HG03571 (cell line): Measurements from ENCODE around the gene RYR2.
"Not testable (repeated sequence)": the region's sequence is repeated elsewhere in the genome, so short reads cannot be mapped to it uniquely, and the experiment has no call there.

ENCODE experiments used
- ATAC-seq: cut with Tn5 transposase; IDR thresholded peaks from one replicate; pipeline ENCODE4 v1.9.1; 2021; ENCODE audit not compliant: unreplicated experiment

The RYR2 gene

DNA sequence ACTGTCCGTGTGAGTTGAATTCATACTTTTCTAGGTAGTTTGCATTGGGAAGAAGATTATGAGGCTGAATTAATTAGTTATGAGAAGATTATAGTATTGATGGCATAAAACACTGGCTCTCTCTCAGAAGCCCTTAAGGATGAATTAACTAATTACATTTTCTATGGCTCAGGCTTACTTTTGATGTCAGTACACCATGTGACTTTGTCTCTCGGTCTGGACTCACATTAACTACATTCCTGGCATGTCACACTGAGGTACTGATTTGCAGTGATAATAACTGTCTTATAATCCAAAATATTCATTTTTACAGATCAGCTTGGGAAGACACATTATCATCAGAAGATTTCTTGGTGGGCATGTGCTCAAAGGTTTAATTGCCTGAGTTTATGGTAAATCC, 486.6 kb downstream of the RYR2 start:
- no peak for ATAC-seq

DNA sequence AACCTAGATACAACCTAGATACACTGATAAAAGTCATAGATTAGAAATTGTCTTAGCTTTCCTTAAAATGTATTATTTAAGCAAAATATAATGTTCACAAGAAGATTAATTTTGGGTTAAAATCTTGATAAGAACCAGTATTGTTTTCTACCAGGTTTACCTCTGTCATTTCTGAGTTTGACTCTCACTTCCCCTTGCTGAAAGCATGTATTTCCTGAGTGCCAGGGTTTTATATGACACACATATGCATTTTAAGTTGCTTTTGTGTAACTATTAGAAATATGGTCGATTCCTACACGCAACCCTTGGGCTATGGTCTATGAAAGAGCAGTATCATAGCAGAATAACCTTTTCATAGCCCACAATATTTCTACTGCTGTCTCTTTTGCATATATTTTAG, 497.1 kb downstream of the RYR2 start:
- ATAC-seq: no peak

- no peak for ATAC-seq
These were observed 500.8 kb downstream of the RYR2 start for GRCh38 chr1:237542525-237543418.

- no peak for ATAC-seq
These were observed 511.1 kb downstream of the RYR2 start for GRCh38 chr1:237553078-237553477.

- ATAC-seq: no peak
These were observed 514.9 kb downstream of the RYR2 start for GRCh38 chr1:237556911-237557310.

DNA sequence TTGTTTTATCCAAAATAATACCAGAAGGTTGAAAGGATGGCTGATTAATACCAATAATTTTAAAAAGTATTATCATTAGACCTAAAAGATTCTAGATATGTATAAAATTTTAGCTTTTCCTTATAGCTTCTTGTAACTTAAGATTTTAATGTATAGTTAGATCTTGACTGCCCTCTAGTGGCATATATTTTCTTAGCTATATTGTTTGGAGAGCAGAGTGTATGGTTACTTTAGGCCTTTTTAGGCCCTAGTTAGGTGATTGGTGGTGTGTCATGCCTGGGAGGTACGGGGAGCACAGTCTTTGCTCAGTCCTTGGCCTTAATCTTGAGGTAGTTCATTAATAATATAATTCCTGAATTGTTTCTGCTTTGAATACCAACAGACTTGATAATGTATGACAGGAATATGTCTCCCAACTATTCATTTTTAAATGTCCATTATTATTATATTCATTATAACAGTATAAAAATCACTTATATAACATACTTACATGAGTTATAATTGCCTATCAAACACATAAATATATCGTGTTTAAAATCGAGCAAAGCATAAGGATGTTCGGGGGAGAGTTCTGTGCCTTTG, 520.3 kb downstream of the RYR2 start:
- ATAC-seq: peak; percentile 81

DNA sequence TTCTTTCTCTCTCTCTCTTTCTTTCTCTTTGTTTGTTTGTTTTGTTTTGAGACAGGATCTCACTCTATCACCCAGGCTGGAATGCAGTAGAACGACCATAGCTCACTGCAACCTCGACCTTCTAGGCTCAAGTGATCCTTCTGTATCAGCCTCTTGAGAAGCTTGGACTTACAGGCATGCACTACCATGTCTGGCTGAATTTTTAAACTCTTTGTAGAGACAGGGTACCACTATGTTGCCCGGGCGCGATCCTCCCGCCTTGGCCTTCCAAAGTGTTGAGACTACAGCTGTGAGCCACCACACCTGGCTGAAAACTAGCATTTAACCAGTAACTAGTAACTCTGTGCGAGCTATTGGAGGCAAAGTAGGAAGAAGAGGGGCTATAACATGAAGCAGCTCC, 523.3 kb downstream of the RYR2 start:
- ATAC-seq: no peak

GRCh38 chr1:237566581-237566980, 524.6 kb downstream of the RYR2 start:
- ATAC-seq: no peak

- ATAC-seq: no peak
These were observed 527.0 kb downstream of the RYR2 start for GRCh38 chr1:237568955-237569354.

DNA sequence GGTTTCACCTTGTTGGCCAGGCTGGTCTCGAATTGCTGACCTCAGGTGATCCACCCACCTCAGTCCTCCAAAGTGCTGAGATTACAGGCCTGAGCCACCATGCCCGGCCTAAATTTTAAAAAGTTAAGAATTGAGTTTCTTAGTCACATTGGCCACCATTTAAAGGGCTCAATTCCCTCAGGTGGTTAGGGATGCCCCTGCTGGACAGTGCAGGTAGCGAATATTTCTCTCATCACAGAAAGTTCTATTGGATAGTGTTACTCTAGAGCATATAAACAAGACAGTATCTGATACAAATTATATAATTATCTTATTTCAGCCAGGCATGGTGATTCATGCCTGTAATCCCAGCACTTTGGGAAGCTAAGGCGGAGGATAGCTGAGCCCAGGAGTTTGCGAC, 528.5 kb downstream of the RYR2 start:
- no peak for ATAC-seq

- ATAC-seq: no peak
These were observed 532.6 kb downstream of the RYR2 start for GRCh38 chr1:237574536-237574935.

- ATAC-seq: no peak
These were observed 536.6 kb downstream of the RYR2 start for GRCh38 chr1:237578540-237578939.

DNA sequence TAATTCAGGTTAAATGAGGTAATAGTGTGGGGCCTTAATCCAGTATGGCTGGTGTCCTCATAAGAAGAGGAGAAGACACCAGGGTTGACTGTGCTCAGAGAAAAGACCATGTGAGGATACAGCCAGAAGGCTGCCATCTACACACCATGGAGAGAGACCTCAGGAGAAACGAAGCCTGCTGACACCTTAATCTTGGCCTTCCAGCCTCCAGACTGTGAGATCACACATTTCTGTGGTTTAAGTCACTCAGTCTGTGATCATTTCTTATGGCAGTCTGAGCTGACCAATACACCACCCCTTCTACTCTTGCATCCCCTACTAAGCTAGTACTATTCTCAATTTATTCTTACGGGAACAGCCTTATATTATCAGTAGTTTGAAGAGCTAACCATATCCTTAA, 538.7 kb downstream of the RYR2 start:
- no peak for ATAC-seq

DNA sequence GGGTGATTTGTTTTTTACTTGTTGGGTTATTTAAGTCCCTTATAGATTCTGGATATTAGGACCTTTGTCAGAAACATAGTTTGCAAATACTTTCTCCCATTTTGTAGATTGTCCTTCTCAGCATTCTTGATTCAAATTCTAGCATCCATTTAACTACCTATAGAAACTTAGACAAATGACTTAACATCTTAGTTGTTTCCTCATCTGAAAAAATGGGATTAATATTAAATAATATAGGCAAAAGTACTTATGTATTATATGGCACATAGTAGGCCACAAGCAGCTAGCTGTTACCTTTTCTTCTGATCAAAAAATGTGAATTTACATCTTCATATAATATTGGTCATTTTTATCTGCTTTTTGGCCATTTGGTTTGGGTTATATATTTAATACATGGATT, 541.3 kb downstream of the RYR2 start:
- ATAC-seq: no peak

- ATAC-seq: no peak
These were observed 541.8 kb downstream of the RYR2 start for GRCh38 chr1:237583756-237584155.

- ATAC-seq: no peak
These were observed 548.4 kb downstream of the RYR2 start for GRCh38 chr1:237590386-237590785.

GRCh38 chr1:237591353-237591752, 549.4 kb downstream of the RYR2 start:
- ATAC-seq: no peak

GRCh38 chr1:237603036-237603568, 561.1 kb downstream of the RYR2 start:
- ATAC-seq: not testable (repeated sequence)

- no peak for ATAC-seq
These were observed 566.4 kb downstream of the RYR2 start for GRCh38 chr1:237608433-237608832.

DNA sequence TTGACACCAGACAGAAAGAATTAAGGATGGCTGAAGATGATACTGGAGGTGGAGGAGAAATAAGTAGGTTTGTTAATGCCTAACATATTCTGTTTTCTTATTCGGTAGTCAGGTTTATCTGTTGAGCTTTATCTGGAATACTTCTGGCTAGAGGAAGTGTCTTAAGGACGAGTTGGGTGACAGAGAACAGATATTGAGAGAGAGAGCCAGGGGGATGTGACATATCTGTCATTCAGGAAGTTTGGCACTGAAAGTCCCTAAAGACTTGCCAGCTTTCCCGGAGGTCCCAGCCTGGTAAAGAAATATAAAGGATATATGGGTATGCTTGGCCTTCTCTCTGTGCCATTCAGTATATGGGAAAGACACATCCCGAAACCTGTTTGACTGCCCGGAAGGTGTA, 568.2 kb downstream of the RYR2 start:
- ATAC-seq: no peak

DNA sequence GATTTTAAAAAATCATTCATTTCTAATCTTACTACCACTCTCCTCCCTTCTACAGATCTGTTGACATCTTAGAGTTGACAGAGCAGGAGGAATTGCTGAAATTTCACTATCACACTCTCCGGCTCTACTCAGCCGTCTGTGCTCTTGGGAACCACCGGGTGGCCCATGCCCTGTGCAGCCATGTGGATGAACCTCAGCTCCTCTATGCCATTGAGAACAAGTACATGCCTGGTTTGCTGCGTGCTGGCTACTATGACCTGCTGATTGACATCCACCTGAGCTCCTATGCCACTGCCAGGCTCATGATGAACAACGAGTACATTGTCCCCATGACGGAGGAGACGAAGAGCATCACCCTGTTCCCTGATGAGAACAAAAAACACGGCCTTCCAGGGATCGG, 572.0 kb downstream of the RYR2 start:
- no peak for ATAC-seq

DNA sequence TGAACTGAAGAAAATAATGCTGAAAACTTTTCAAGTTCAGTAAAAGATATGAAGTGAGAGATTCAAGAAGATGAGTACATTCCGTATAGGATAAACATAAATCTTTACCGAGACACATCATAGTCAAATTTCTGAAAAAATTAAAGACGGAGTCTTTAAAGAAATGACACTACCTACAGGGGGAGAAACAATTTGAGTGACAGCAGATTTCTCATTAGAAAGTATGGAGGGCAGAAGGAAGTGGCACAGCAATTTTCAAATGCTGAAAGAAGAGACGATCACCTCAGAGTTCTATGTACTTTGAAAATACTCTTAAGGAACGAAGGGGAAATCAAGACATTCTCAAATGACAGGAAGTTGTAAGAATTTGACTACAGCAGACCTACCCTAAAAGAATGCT, 577.6 kb downstream of the RYR2 start:
- ATAC-seq: no peak
